Panc1 (cell line): ENCODE measurements around the gene KDM4B.

ENCODE experiments used
- CTCF ChIP-seq: fragments of 450-650 bp; IDR thresholded peaks from 2 replicates; pipeline ENCODE4 v1.5.1; 2017; ENCODE audit warnings: mild to moderate bottlenecking
- POLR2AphosphoS5 ChIP-seq: IDR thresholded peaks from 2 replicates; pipeline ENCODE4 v1.6.1; 2012; ENCODE audit warnings: mild to moderate bottlenecking, low read depth, low read length, moderate library complexity
- SIN3A ChIP-seq: IDR thresholded peaks from 2 replicates; pipeline ENCODE4 v1.6.1; 2012; ENCODE audit warnings: low read depth, mild to moderate bottlenecking, low read length, moderate library complexity, borderline replicate concordance; ENCODE audit not compliant: insufficient read depth
- TF ChIP-seq, protein P1 (sequence below), 2 experiments: IDR thresholded peaks; 2 replicates each; pipeline ENCODE4 v1.6.1; 2011 to 2012; ENCODE audit warnings: low read depth in 2 of 2, control low read depth in 1 of 2, low read length in 1 of 2, mild to moderate bottlenecking in 1 of 2, moderate library complexity in 1 of 2; ENCODE audit not compliant: insufficient read depth in 1 of 2

GRCh38 chr19:4984106-4984380 lies 15.1 kb downstream of the KDM4B start:
- TF ChIP-seq CTCF (no peak), SIN3A (no peak), POLR2AphosphoS5 (no peak)
- TF ChIP-seq, protein P1, sequence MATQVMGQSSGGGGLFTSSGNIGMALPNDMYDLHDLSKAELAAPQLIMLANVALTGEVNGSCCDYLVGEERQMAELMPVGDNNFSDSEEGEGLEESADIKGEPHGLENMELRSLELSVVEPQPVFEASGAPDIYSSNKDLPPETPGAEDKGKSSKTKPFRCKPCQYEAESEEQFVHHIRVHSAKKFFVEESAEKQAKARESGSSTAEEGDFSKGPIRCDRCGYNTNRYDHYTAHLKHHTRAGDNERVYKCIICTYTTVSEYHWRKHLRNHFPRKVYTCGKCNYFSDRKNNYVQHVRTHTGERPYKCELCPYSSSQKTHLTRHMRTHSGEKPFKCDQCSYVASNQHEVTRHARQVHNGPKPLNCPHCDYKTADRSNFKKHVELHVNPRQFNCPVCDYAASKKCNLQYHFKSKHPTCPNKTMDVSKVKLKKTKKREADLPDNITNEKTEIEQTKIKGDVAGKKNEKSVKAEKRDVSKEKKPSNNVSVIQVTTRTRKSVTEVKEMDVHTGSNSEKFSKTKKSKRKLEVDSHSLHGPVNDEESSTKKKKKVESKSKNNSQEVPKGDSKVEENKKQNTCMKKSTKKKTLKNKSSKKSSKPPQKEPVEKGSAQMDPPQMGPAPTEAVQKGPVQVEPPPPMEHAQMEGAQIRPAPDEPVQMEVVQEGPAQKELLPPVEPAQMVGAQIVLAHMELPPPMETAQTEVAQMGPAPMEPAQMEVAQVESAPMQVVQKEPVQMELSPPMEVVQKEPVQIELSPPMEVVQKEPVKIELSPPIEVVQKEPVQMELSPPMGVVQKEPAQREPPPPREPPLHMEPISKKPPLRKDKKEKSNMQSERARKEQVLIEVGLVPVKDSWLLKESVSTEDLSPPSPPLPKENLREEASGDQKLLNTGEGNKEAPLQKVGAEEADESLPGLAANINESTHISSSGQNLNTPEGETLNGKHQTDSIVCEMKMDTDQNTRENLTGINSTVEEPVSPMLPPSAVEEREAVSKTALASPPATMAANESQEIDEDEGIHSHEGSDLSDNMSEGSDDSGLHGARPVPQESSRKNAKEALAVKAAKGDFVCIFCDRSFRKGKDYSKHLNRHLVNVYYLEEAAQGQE (IDR thresholded peaks at IDR 0.05; ENCODE audit: insufficient read depth in 1 of 2, low read depth in 2 of 2, low read length in 1 of 2), result no peak
